GM18498 (cell line): ENCODE results near the gene ALDH1A2.
A peak's percentile ranks its signal among the peaks of the same experiment; 100 is the strongest.
"Not testable (repeated sequence)": the region's sequence is repeated elsewhere in the genome, so short reads cannot be mapped to it uniquely, and the experiment has no call there.

ENCODE experiments used
- ATAC-seq: cut with Tn5 transposase; IDR thresholded peaks from one replicate; pipeline ENCODE4 v1.9.1; 2021; ENCODE audit warnings: mild to moderate bottlenecking, moderate library complexity; ENCODE audit not compliant: unreplicated experiment

ALDH1A2 gene

GRCh38 chr15:58069008-58069407 lies 3.5 kb upstream of the ALDH1A2 start:
- no peak for ATAC-seq

DNA sequence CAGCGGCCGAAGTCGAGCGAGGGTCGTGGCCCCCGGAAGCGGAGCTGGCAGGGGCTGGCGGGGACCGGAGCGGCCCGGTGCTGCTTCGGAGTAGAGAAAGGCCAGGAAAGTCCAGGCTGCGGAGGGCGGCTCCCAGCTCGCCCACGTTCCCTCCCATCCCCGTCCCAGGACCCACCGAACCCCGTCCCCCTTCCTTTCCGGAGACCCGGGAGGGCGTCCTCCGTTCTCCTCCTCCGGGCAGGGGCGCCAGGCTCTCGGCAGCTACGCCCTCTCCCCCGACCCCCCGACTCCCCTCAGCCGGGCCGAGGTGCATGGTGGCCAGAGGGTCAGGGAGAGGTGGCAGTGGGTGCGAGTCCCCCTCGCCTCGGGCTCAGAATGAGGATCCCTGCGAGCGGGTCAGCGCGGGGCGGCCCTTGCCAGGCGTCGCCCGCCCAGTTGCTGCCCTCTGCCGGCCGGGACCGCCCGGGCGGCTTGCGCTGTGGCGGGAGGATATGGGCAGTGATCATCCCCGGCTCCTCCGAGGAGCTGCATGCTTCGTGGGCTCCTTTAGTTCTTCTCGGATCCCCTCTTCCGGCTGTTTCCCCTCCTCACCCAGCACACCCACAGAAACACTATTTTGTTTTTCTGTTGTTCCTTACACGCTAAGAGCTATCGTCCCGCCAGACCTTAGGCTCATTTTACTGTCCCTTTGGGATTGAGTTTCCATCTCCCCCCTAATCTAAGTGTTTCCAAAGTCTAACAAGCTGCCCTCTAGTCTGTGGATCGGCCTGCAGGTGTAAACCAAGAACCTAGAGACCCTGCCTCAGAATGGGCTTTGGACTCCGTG lies 744 bp upstream of the ALDH1A2 start:
- peak; percentile 72 for ATAC-seq

DNA sequence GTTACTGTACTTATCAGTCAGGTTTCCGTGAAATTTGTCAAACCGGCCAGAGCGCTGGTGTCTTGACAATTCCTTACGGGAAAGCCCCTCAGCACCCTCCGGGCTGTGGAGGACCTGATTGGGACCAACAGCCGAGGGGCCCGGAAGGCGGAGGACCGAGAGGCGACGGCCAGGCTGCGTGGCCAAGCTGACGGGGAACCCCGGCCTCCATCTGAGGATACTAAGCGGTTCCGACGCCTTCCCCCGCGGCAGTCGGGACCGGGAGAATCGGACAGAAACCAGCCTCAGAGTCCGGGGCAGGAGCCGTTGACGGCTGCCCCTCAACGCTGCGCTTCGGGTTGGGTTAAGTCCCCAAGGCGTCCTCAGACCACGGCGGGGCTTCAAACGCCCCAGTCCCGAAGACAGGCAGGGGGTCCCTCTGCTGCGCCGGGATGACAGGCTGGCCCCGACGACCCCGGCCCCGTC lies 499 bp downstream of the ALDH1A2 start:
- ATAC-seq = no peak

- no peak for ATAC-seq
Observed at GRCh38 chr15:58064082-58064979, 1.2 kb downstream of the ALDH1A2 start.

- ATAC-seq = no peak
Observed at GRCh38 chr15:58063614-58064013, 1.9 kb downstream of the ALDH1A2 start.

- ATAC-seq = no peak
Observed at GRCh38 chr15:58062983-58063382, 2.5 kb downstream of the ALDH1A2 start.

DNA sequence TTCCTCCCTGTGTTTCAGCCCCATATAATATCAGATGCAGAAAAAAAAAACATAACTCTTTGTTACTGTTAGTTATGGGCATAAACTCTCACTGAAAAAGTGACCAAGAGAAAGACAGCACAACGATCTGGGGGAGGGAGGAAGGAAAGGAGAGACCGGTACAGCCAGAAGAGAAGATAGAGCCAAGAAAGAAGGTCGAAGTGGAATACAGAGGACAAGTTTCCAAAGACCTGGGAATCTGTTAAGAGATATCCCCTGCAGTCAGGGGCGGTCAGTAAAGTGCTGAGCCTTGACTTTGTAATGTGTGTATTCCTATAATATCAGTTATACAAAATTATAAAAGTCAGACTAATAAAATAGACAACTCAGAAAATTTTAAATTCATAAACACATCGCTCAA lies 3.3 kb downstream of the ALDH1A2 start:
- no peak for ATAC-seq

DNA sequence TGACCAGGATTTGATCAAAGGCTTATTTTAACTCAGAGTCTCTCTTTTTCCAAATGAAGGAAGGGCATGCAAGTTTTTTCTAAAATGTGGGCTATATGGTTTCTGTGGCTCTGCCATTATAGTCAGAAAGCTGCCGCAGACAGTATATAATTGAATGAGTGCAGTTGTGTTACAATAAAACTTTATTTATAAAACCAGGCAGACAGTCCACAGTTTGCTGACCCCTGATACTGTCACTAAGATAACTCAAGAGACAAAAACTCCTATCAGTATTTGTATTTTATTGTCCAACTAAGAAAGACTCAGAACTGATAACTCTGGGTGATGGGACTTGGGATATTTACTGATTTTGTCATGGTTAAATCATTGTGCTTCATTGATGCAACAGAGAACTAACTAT lies 4.9 kb downstream of the ALDH1A2 start:
- ATAC-seq = no peak

DNA sequence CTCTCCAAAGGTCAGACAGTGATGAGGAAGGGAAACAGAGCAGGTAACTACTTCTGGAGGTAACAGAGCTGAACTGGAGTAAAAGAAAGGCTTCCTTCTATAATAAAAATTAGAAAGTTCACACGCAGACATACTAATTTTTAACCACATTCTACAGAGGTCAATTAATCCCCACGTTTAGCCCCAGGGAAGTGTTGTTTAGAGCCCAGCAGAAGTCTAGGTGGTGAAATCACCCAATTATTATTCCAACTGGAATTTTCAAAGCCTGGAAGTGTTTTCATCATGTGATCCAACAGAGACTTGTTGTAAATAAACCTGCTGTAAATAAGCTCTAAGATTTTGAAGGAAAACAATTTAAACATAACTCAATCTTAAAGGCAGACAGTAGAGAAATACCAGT lies 6.8 kb downstream of the ALDH1A2 start:
- no peak for ATAC-seq

DNA sequence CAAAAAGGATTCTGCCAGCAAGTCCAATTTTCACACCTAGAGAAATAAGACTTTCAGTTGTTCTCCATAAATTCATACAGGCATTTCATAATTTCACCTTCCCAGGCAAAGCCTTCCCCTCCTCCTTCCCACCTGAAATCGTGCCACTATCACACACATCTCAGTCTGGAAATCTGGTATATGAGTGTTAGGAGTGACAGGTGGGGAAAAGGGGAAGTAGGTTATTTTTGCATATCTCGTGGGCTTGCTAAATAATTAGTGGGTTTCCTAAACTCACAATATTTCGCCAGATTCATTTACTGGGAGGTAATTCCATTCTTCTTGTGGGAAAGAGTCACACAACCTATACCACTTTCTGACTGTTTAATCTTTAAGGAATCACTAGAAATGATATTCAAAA lies 7.4 kb downstream of the ALDH1A2 start:
- ATAC-seq = no peak

GRCh38 chr15:58057559-58057958 lies 8.0 kb downstream of the ALDH1A2 start:
- no peak for ATAC-seq

- no peak for ATAC-seq
Observed at GRCh38 chr15:58056015-58056414, 9.5 kb downstream of the ALDH1A2 start.

GRCh38 chr15:58053315-58054153 lies 12.0 kb downstream of the ALDH1A2 start:
- no peak for ATAC-seq

DNA sequence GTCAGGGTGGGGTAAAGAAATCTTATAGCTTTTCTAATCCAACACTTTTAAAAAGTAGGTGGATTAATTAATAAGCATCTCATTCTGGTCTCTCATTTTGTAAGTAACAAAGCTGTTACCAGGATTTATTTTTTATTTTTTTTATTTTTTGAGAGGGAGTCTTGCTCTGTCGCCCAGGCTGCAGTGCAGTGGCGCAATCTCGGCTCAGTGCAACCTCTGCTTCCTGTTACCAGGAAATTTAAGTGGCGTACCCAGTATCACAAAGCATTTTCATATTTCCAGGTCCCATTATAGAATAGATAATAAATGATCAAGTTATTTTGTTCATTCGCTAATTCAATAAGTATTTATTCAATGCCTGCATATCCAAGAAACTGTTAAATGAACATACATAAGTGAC lies 13.2 kb downstream of the ALDH1A2 start:
- no peak for ATAC-seq

- ATAC-seq = no peak
Observed at GRCh38 chr15:58049520-58050227, 15.8 kb downstream of the ALDH1A2 start.

- ATAC-seq = no peak
Observed at GRCh38 chr15:58048261-58048660, 17.2 kb downstream of the ALDH1A2 start.

GRCh38 chr15:58047149-58047548 lies 18.4 kb downstream of the ALDH1A2 start:
- ATAC-seq = no peak

DNA sequence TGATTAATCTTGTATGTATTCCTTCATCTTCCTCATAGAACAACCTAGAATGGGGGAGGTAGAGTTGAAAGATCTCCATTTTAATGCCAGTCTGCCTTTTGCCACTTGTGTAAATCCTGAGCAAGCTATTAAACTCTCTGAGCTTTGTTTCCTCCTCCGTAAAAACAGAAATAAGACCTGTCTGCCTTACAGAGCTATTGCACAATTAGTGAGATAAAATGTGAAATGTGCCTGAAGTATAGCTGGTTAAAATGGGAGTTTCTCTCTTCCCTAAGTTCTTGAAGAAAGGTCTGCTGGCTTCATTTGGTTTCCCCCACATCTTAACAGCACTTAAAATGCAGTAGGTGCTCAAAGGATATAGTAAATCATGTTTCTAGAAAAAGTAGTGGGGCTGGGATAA lies 19.0 kb downstream of the ALDH1A2 start:
- no peak for ATAC-seq

GRCh38 chr15:58045376-58045775 lies 20.1 kb downstream of the ALDH1A2 start:
- ATAC-seq = not testable (repeated sequence)

GRCh38 chr15:58044551-58044950 lies 21.0 kb downstream of the ALDH1A2 start:
- no peak for ATAC-seq
